Hepatocyte (in vitro differentiated cells): ENCODE data around the gene PPP3CA. TPM values are rescaled to one million over a fixed set of nuclear protein-coding genes. Genes with fewer than 3 reads are reported as not detected.

Experiments used
- DNase-seq: peaks from one replicate; pipeline ENCODE4 v3.0.0-alpha.2; 2016; ENCODE audit warnings: low spot score
- H2AFZ ChIP-seq: fragments of 200-600 bp; sonication (generic); 2 replicates; pipeline ENCODE4 v1.6.0; 2016; ENCODE audit warnings: antibody characterized with exemption, mild to moderate bottlenecking
- H3K27ac ChIP-seq: fragments of 200-600 bp; sonication (generic); 2 replicates; pipeline ENCODE4 v1.5.1; 2016; ENCODE audit warnings: mild to moderate bottlenecking
- H3K27me3 ChIP-seq: fragments of 200-600 bp; sonication (generic); 2 replicates; pipeline ENCODE4 v1.6.1; 2016
- H3K36me3 ChIP-seq: fragments of 200-600 bp; sonication (generic); replicated peaks from 2 replicates; pipeline ENCODE4 v1.5.1; 2016; ENCODE audit warnings: low read depth; ENCODE audit not compliant: insufficient read depth
- H3K4me1 ChIP-seq: fragments of 200-600 bp; sonication (generic); 2 replicates; pipeline ENCODE4 v1.5.1; 2016; ENCODE audit warnings: mild to moderate bottlenecking, moderate library complexity; ENCODE audit not compliant: insufficient read depth
- H3K4me2 ChIP-seq: fragments of 200-600 bp; sonication (generic); 2 replicates; pipeline ENCODE4 v1.6.0; 2016
- H3K4me3 ChIP-seq: fragments of 200-600 bp; sonication (generic); 2 replicates; pipeline ENCODE4 v1.5.1; 2016; ENCODE audit warnings: mild to moderate bottlenecking
- H3K79me2 ChIP-seq: fragments of 200-600 bp; sonication (generic); 2 replicates; pipeline ENCODE4 v1.6.0; 2017; ENCODE audit warnings: mild to moderate bottlenecking
- H3K9me2 ChIP-seq: fragments of 200-600 bp; sonication (generic); replicated peaks from 2 replicates; pipeline ENCODE4 v1.6.0; 2017; ENCODE audit warnings: mild to moderate bottlenecking; ENCODE audit not compliant: insufficient read depth
- H3K9me3 ChIP-seq: fragments of 200-600 bp; sonication (generic); 2 replicates; pipeline ENCODE4 v1.5.1; 2016; ENCODE audit warnings: low read depth, mild to moderate bottlenecking
- H4K20me1 ChIP-seq: fragments of 200-600 bp; sonication (generic); 2 replicates; pipeline ENCODE4 v1.6.0; 2016; ENCODE audit warnings: mild to moderate bottlenecking; ENCODE audit not compliant: insufficient read depth, poor library complexity, severe bottlenecking
- EZH2 ChIP-seq: fragments of 200-600 bp; sonication (generic); IDR thresholded peaks from 2 replicates; pipeline ENCODE4 v1.6.1; 2016; ENCODE audit warnings: antibody characterized with exemption, mild to moderate bottlenecking, borderline replicate concordance
- EZH2phosphoT487 ChIP-seq: fragments of 200-600 bp; sonication (generic); IDR thresholded peaks from one replicate; pipeline ENCODE4 v1.6.1; 2018; ENCODE audit warnings: antibody characterized with exemption, mild to moderate bottlenecking, low read depth, moderate library complexity; ENCODE audit not compliant: unreplicated experiment, severe bottlenecking
- WGBS: methylation state at CpG from one replicate; pipeline ENCODE4 v1.1.6; 2016; ENCODE audit warnings: low lambda C conversion rate; ENCODE audit errors: missing lambda C conversion rate; 5-methylcytosine and 5-hydroxymethylcytosine counted together
- polyA plus RNA-seq: library from polyadenylated mRNA; unstranded; fragments of >200 nt; fragmentation: Nextera tagmentation; extraction: Ambion mirVana; gene quantifications from 2 replicates; pipeline ENCODE4 v1.2.1, GENCODE V29; 2016
- total RNA-seq: library from RNA; depleted of rRNA; stranded (reverse); fragments of >200 nt; gene quantifications from 2 replicates; pipeline ENCODE4 v1.2.3, GENCODE V29; 2014
- TF ChIP-seq, protein P1 (sequence below): fragments of 200-600 bp; sonication (generic); IDR thresholded peaks from 2 replicates; pipeline ENCODE4 v1.5.1; 2016; ENCODE audit warnings: antibody characterized with exemption, mild to moderate bottlenecking; ENCODE audit not compliant: poor library complexity

PPP3CA gene
- total and polyA plus RNA-seq, 2 experiments from 2014 or later, result 12.9 to 49.5 TPM

DNA sequence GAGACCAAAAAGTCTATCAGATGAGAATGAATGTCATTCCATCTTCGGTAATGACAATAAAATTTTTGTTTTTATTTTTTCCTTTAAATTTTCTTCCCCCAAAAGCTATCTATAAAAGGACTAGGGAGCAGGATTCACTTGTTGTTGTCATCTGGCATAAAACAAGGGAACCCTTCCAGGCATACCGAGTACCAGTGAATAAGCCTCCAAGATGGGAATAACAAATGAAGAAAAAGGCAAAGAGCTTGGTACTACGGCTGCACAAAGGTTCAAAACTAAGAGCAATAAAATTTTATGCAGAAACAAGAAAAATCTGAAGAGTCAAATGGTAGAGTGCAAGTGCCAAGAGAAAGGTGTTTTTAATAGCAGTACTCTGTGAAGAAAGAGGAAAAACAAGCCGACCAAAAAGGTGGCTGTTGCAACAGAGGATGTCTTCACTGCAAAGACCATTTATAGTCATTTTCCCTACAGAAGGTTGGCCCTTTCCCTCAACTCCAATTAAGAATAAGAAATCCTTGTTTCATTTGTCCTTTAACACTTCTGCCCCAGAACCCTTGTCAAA is 25.8 kb downstream of the PPP3CA start:
- Histone ChIP-seq H4K20me1 (peaks cover 16% of the 10 kb centered on the region), H3K4me1 (no peaks in the 10 kb centered on the region), H3K27me3 (no peaks in the 10 kb centered on the region), H3K4me3 (no peak overlapping the region), H3K79me2 (peaks cover 97% of the 10 kb centered on the region), H3K9me3 (no peaks in the 10 kb centered on the region), H3K9me2 (no peaks in the 10 kb centered on the region), H3K27ac (no peak overlapping the region), H3K36me3 (no peaks in the 10 kb centered on the region), H3K4me2 (no peak overlapping the region), H2AFZ (no peak overlapping the region)
- no peak for DNase-seq
- TF ChIP-seq EZH2phosphoT487, result no peak
- TF ChIP-seq EZH2, result no peak
- TF ChIP-seq, protein P1, sequence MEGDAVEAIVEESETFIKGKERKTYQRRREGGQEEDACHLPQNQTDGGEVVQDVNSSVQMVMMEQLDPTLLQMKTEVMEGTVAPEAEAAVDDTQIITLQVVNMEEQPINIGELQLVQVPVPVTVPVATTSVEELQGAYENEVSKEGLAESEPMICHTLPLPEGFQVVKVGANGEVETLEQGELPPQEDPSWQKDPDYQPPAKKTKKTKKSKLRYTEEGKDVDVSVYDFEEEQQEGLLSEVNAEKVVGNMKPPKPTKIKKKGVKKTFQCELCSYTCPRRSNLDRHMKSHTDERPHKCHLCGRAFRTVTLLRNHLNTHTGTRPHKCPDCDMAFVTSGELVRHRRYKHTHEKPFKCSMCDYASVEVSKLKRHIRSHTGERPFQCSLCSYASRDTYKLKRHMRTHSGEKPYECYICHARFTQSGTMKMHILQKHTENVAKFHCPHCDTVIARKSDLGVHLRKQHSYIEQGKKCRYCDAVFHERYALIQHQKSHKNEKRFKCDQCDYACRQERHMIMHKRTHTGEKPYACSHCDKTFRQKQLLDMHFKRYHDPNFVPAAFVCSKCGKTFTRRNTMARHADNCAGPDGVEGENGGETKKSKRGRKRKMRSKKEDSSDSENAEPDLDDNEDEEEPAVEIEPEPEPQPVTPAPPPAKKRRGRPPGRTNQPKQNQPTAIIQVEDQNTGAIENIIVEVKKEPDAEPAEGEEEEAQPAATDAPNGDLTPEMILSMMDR, result no peak
- 85% methylated on average over 4 of the region's 4 CpGs for WGBS

- Histone ChIP-seq H3K4me1 (no peaks in the 10 kb centered on the region), H3K4me3 (no peak overlapping the region), H3K27me3 (no peaks in the 10 kb centered on the region), H3K79me2 (peaks cover 96% of the 10 kb centered on the region), H3K9me2 (no peaks in the 10 kb centered on the region), H4K20me1 (peaks cover 6% of the 10 kb centered on the region), H3K27ac (no peak overlapping the region), H3K9me3 (no peaks in the 10 kb centered on the region), H3K36me3 (no peaks in the 10 kb centered on the region), H2AFZ (no peak overlapping the region), H3K4me2 (no peak overlapping the region)
- 99% methylated on average over 3 of the region's 3 CpGs for WGBS
- no peak for TF ChIP-seq EZH2
- no peak for TF ChIP-seq EZH2phosphoT487
- TF ChIP-seq, protein P1, result no peak
- no peak for DNase-seq
These were observed 31.5 kb downstream of the PPP3CA start for GRCh38 chr4:101315786-101316185.

- Histone ChIP-seq H3K4me1 (no peaks in the 10 kb centered on the region), H3K9me2 (no peaks in the 10 kb centered on the region), H4K20me1 (peaks cover 6% of the 10 kb centered on the region), H3K4me3 (no peak overlapping the region), H3K27ac (no peak overlapping the region), H2AFZ (no peak overlapping the region), H3K9me3 (no peaks in the 10 kb centered on the region), H3K36me3 (no peaks in the 10 kb centered on the region), H3K4me2 (no peak overlapping the region), H3K79me2 (peaks cover 96% of the 10 kb centered on the region), H3K27me3 (no peaks in the 10 kb centered on the region)
- TF ChIP-seq, protein P1, result no peak
- no peak for TF ChIP-seq EZH2phosphoT487
- TF ChIP-seq EZH2, result no peak
- WGBS, result 100% methylated on average over 2 of the region's 2 CpGs
- DNase-seq, result no peak
These were observed 32.3 kb downstream of the PPP3CA start for GRCh38 chr4:101315041-101315440.
